Activated CD8-positive, alpha-beta memory T cell treated with anti-CD3 and anti-CD28 coated beads for 36 hours (primary cell): ENCODE results near the gene VWA5B1. TPM values are rescaled to one million over a fixed set of nuclear protein-coding genes. Genes with fewer than 3 reads are reported as not detected.

ENCODE experiments used
- CTCF ChIA-PET: fragments of 350-600 bp; sonication (Branson Sonifier 250); formaldehyde crosslinking; loops from one replicate; lab custom pipeline; 2021; ENCODE audit warnings: antibody characterized with exemption; lab: Charles Lee
- POLR2A ChIA-PET: fragments of 350-600 bp; sonication (Branson Sonifier 250); formaldehyde crosslinking; loops from one replicate; lab custom pipeline; 2021; ENCODE audit warnings: antibody characterized with exemption; lab: Charles Lee
- total RNA-seq, 2 experiments: library from RNA; stranded (reverse); gene quantifications; one replicate each; pipeline ENCODE4 v1.2.3, GENCODE V29; 2021

The VWA5B1 gene
- total RNA-seq, 2 experiments from 2014 or later, result not detected

GRCh38 chr1:20399606-20400180 is 109.0 kb downstream of the VWA5B1 start:
- ChIA-PET POLR2A (no interaction called here), CTCF (no interaction called here)

GRCh38 chr1:20400341-20401177 is 109.9 kb downstream of the VWA5B1 start:
- POLR2A ChIA-PET, result no interaction called here
- CTCF ChIA-PET, result no interaction called here

DNA sequence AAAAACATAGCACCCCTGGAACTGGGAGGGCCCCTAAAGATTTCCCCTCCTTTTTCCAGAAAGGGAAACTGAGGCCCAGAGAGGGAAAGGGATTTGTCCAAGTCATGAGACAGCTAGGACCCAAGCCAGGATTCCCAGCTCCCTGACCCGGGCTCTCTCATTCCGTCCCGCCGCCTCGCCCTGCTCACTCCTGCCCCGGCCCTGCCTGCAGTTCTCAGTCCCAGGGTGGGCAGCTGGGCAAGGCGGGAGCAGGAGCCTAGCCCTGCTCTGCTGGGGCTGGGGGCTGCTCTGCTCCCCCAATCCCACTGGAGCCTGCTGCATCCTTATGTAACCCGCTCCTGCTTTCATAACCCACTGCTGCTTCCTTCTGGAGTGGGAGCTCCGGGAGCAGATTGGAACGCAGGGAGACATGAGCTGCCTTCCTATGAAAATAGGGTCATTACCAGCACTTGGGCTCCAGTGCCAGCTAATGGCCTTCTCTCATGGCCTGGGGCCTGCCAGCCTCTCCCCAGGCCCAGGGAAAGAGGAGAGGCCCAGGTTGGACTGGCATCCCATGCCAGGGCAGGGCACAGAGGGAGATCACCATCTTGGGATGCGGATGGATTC is 110.8 kb downstream of the VWA5B1 start:
- CTCF ChIA-PET, result interaction anchor here (1.2 kb wide), 1 partner anchor 25 kb away, joined by 3 read pairs; no protein-coding TSS in a partner anchor
- POLR2A ChIA-PET, result no interaction called here

DNA sequence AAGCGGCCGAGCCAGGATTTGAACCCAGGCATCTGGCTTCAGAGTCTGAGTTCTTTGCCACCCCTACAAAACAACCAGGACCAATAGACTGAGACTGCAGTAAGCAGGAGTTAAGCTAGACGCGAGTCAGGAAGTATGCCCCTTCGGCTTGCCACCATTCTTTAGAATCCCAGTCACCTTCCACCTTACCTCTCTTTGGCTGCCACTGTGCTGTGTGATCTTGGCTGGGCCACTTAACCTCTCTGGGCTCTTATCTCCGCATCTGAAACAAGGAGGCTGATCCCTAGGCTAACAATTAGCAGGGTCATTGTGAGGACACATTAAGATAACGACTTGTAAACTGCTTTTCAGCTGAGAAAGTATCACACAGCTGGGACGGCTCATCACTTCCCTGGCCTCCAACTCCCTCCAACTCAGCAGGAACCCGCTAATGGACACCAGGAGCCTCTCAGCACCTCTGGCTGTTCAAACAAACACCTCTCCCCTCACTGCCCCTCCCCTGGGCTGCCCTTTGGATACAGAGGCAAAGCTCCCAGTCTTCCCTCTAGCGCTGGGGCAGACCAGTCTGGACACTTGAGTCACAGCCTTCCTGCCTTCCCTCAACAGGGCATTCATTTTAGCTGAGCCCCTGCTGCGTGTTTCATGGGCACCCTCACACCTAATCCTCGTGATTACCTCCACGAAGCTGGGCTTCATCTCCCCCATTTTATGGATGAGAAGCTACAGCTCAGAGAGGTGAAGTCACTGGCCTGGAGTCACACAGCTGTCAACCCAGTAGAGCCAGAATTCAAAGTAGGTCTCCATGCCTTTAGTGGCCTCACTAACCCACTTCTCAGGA is 112.1 kb downstream of the VWA5B1 start:
- POLR2A ChIA-PET, result no interaction called here

DNA sequence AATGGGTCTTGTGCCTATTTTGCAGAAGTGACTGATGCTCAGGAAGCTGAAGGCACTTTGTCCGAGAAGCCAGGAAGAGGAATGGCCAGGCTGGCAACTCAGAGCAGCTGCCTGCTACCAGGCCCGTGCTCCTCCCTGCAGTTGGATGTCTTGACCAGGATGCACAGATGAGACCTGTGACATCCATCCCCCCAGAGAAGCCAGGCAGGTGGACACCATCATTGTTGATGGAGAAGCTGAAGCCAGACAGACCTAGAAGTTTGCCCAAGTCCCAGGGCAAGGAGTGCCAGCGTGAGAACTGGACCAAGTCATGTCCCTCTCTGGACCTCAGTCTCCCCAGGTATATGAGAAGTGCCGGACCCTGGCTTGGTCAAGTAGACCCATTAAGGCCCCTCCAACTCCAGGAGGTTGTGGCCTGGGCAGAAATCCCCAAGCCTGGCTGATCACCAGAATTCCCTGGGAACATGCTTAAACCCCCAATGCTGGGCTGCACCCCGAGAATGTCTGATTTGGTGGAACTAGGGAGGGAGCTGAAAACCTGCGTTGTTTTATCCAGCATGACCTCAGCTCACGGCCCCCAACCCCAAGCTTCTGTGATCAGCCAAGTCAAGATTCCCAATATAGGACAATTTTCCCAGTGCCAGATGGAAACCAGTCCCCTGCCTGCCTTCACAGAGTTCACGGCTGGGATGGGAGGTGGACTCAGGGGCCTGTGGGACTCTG is 112.9 kb downstream of the VWA5B1 start:
- ChIA-PET POLR2A (no interaction called here), CTCF (interaction anchor here (0.5 kb wide), 1 partner anchor 23 kb away, joined by 4 read pairs; no protein-coding TSS in a partner anchor)

More for the DNA sequence above, 112.1 kb downstream of the VWA5B1 start:
- CTCF ChIA-PET, result interaction anchor here (1.2 kb wide), 1 partner anchor 26 kb away, joined by 3 read pairs; no protein-coding TSS in a partner anchor

GRCh38 chr1:20404466-20404865 is 113.8 kb downstream of the VWA5B1 start:
- CTCF ChIA-PET, result no interaction called here

More at GRCh38 chr1:20404466-20404865, 113.8 kb downstream of the VWA5B1 start:
- POLR2A ChIA-PET, result no interaction called here

Other genes starting within 250 kb of the VWA5B1 start
- not detected for gene PLA2G5, start 220.7 kb upstream of the VWA5B1 start, total RNA-seq
- not detected for gene PLA2G2D, start 171.3 kb upstream of the VWA5B1 start, total RNA-seq
- gene PLA2G2F, start 151.6 kb upstream of the VWA5B1 start, total RNA-seq, result not detected
- under 1 TPM; 0.59 to 0.78 TPM for gene UBXN10, start 104.8 kb upstream of the VWA5B1 start, total RNA-seq
- under 1 TPM in 1 of 2 experiments, not detected in 1; 0.04 TPM for gene PLA2G2C, start 104.4 kb upstream of the VWA5B1 start, total RNA-seq
- gene CAMK2N1, start 195.3 kb downstream of the VWA5B1 start, total RNA-seq, result 1 to 10 TPM; 2.2 to 2.5 TPM
- gene MUL1, start 217.3 kb downstream of the VWA5B1 start, total RNA-seq, result 10 to 100 TPM; 17.6 to 18.6 TPM